Heart left ventricle (tissue), 16 donors: ENCODE results near the gene MROH2B. TPM values are rescaled to one million over a fixed set of nuclear protein-coding genes. Genes with fewer than 3 reads are reported as not detected.

Experiments used
- ATAC-seq, 4 donors: fragments of 200-7000 bp; cut with Tn5 transposase; one replicate each; pipeline ENCODE4 v1.9.1; 2020 to 2022; ENCODE audit warnings: moderate library complexity in 4 of 4, mild to moderate bottlenecking in 3 of 4, moderate number of reproducible peaks in 1 of 4
- DNase-seq, 5 donors: peaks; one replicate each; pipeline ENCODE4 v3.0.0-alpha.2; 2020
- H3K27ac ChIP-seq, 12 donors: fragments of 200-600 bp; sonication (generic) in 4 of 12; one replicate each; pipeline versions ENCODE4 v1.5.0 to v1.8.0; 2016 to 2022; ENCODE audit warnings: mild to moderate bottlenecking in 2 of 12
- H3K27me3 ChIP-seq, 9 donors: fragments of 200-600 bp; sonication (generic) in 2 of 9; one replicate each; pipeline versions ENCODE4 v1.5.1 to v1.8.0; 2016 to 2022; ENCODE audit warnings: mild to moderate bottlenecking in 3 of 9
- H3K36me3 ChIP-seq, 9 donors: fragments of 200-600 bp; sonication (generic) in 2 of 9; one replicate each; pipeline versions ENCODE4 v1.5.0 to v1.8.0; 2018 to 2022; ENCODE audit warnings: mild to moderate bottlenecking in 2 of 9
- H3K4me1 ChIP-seq, 12 donors: fragments of 200-600 bp; sonication (generic) in 4 of 12; one replicate each; pipeline versions ENCODE4 v1.5.0 to v1.8.0; 2016 to 2022; ENCODE audit warnings: mild to moderate bottlenecking in 3 of 12
- H3K4me3 ChIP-seq, 12 donors: fragments of 200-600 bp; sonication (generic) in 4 of 12; one replicate each; pipeline versions ENCODE4 v1.5.0 to v1.8.0; 2017 to 2022; ENCODE audit warnings: mild to moderate bottlenecking in 9 of 12, moderate library complexity in 4 of 12
- H3K9me3 ChIP-seq, 12 donors: fragments of 200-600 bp; sonication (generic) in 4 of 12; one replicate each; pipeline versions ENCODE4 v1.5.0 to v1.8.0; 2016 to 2022; ENCODE audit warnings: mild to moderate bottlenecking in 1 of 12
- CTCF ChIP-seq, 12 donors: fragments of 200-600 bp; sonication (generic) in 4 of 12; IDR thresholded peaks; one replicate each; pipeline versions ENCODE4 v1.5.0 to v1.8.0; 2018 to 2022; ENCODE audit warnings: antibody characterized with exemption in 12 of 12, mild to moderate bottlenecking in 5 of 12
- POLR2A ChIP-seq, 2 donors: fragments of 450-650 bp; IDR thresholded peaks; one replicate each; pipeline ENCODE4 v1.6.1; 2017; ENCODE audit warnings: antibody characterized with exemption in 2 of 2, mild to moderate bottlenecking in 2 of 2, moderate library complexity in 2 of 2
- WGBS, 4 donors: extraction: QIAGEN DNeasy Blood & Tissue Kit in 2 of 4; methylation state at CpG; one replicate each; pipeline versions ENCODE4 v1.1.5 to v1.1.7; 2013 to 2018; 5-methylcytosine and 5-hydroxymethylcytosine counted together
- intact Hi-C, 10 donors: fragments of 100-400 bp; cut with DNase I; formaldehyde crosslinking; loops; one replicate each; pipeline versions ENCODE4 v1.11.1 to v1.14.2; 2022
- polyA plus RNA-seq, 2 donors: library from polyadenylated mRNA; stranded (reverse); fragments of 200-250 nt; gene quantifications; one replicate each; pipeline ENCODE4 v1.2.3, GENCODE V29; 2013
- total RNA-seq, 9 donors: library from RNA; depleted of rRNA in 2 of 9; stranded (reverse); fragments of >200 nt in 2 of 9; fragmentation: NEBNext Ultra II Directional in 3 of 9; extraction: Animal tissue kit (Norgen Biotek cat#: 25700) in 3 of 9; gene quantifications; one replicate each; pipeline versions ENCODE4 v1.1.0 to v1.2.4, GENCODE V29; 2016 to 2023
- donor health status: ischemic (EF 13 %, LVEDD 7.1; RV severe dilation, severe dysfunction).
- donor health status: healthy with polysubstance abuse.
- donor health status: DM: no; HTN: yes; CAD: no.
- donor health status: DM: no; HTN: no; CAD: no.
- donor health status: ischemic (EF 25% LVEDD 6.9; RV normal size, moderate dysfunction).
- donor health status: ischemic (EF 25% LVEDD 5.7; RV mildly dilated, moderate dysfunction).
- donor health status: healthy.
- donor health status: DM: yes; HTN: yes; CAD: no.
- donor health status: ischemic (EF 35%, LVEDD 5.7; RV mildly dilated, moderate dysfunction).
- donor health status: nonischemic (EF 11% LVEDD 7.7; RV severe dilation, severe dysfunction).
- donor health status: DM: yes; HTN: yes; CAD: no.
- donor health status: PGD.
- donor health status: ischemic (EF 29% LVEDD 5.4; RV normal size, mild dysfunction).
- donor health status: nonischemic (EF 23%, LVEDD 6.1; RV moderate dilation, normal function).

The MROH2B gene
- total and polyA plus RNA-seq, 11 donors = not detected

DNA sequence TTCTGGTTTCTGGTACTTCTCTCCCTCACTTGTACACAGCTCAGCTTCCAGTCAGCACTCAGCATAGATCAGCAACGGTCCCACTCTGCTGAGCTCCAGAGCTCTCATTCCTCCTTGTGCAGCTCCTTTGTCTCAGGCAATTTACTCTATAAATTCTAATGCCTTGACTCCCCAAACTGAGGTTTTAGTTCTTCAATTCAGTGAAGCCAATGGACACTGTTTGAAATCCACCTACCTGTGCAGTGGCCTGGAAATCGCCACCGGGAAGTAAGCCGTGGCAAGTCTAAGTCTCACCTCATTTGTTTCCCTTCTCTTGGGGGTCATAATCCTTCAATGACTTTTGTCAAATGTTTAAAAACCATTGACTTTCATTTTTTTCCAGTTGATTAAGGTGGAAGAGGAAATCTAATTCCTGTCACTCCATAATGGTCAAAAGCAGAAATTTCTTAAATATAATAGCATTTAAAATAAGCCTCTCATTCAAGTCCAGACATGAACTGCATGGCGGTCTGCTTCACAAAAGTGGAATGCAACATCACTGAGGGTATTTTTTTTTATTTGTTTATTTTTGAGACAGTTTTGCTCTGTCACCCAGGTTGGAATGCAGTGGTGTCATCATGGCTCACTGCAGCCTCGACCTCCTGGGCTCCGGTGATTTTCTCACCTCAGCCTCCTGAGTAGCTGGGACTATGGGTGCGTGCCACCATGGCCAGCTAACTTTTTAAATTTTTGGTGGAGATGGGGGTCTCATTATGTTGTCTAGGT is 82.2 kb downstream of the MROH2B start:
- intact Hi-C loops = loop anchor here in 1 of 10 donors (10.0 kb wide), 1 partner anchor 74 kb away; no protein-coding TSS in a partner anchor
- ATAC-seq (no peak), DNase-seq (no peak)
- peak overlapping the region in 1 of 12 donors; percentile 79 for H3K27ac ChIP-seq
- peaks cover 0 to 25% (median 11%) of the 10 kb centered on the region in 12 donors for H3K4me1 ChIP-seq
- H3K27me3 ChIP-seq = no peaks in the 10 kb centered on the region
- no peaks in the 10 kb centered on the region for H3K36me3 ChIP-seq
- peaks cover 0 to 8% (median 0%) of the 10 kb centered on the region in 12 donors for H3K9me3 ChIP-seq
- WGBS, 4 donors = 94 to 96% (median 95%) methylated on average over 8 of the region's 8 CpGs
- TF ChIP-seq CTCF (IDR thresholded peaks at IDR 0.05) (no peak), POLR2A (IDR thresholded peaks at IDR 0.05) (no peak)
- no peak overlapping the region for H3K4me3 ChIP-seq

DNA sequence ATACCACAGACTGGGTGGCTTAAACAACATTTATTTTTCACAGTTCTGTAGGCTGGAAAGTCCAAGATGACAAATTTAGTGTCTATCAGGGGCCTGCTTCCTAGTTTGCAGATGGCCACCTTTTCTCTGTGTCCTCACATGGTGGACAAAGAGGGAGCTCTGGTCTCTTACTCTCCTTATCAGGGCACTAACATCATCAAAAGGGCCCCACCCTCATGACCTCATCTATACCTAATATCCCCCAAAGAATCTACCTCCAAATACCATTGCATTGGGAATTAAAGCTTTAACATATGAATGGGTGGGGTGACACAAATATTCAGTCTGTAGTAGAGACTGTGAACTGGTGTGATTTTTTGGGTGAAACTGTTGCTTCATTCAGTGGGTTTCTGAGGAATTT is 83.8 kb downstream of the MROH2B start:
- Histone ChIP-seq H3K4me3 (no peak overlapping the region), H3K27ac (no peak overlapping the region)

GRCh38 chr5:40986666-40987065 is 84.5 kb downstream of the MROH2B start:
- Histone ChIP-seq H3K4me3 (no peak overlapping the region), H3K9me3 (peaks cover 0 to 8% (median 0%) of the 10 kb centered on the region in 12 donors), H3K36me3 (peaks cover 0 to 8% (median 0%) of the 10 kb centered on the region in 9 donors), H3K27me3 (no peaks in the 10 kb centered on the region), H3K4me1 (peaks cover 0 to 18% (median 8%) of the 10 kb centered on the region in 12 donors), H3K27ac (no peak overlapping the region)
- intact Hi-C loops = loop anchor here in 1 of 10 donors (10.0 kb wide), 1 partner anchor 72 kb away; no protein-coding TSS in a partner anchor
- no peak for ATAC-seq
- DNase-seq = no peak
- WGBS, 4 donors = 80 to 88% (median 83%) methylated on average over 3 of the region's 3 CpGs
- TF ChIP-seq CTCF (IDR thresholded peaks at IDR 0.05) (no peak), POLR2A (IDR thresholded peaks at IDR 0.05) (no peak)

More for the DNA sequence above, 83.8 kb downstream of the MROH2B start:
- ATAC-seq (no peak), DNase-seq (no peak)
- intact Hi-C loops = loop anchor here in 1 of 10 donors (10.0 kb wide), 1 partner anchor 73 kb away; no protein-coding TSS in a partner anchor
- Histone ChIP-seq H3K27me3 (no peaks in the 10 kb centered on the region), H3K9me3 (peaks cover 0 to 8% (median 0%) of the 10 kb centered on the region in 12 donors), H3K36me3 (peaks cover 0 to 2% (median 0%) of the 10 kb centered on the region in 9 donors), H3K4me1 (peaks cover 0 to 25% (median 9%) of the 10 kb centered on the region in 12 donors)
- TF ChIP-seq POLR2A (IDR thresholded peaks at IDR 0.05) (no peak), CTCF (IDR thresholded peaks at IDR 0.05) (no peak)

GRCh38 chr5:40985501-40985900 is 85.6 kb downstream of the MROH2B start:
- Histone ChIP-seq H3K27ac (no peak overlapping the region), H3K4me3 (no peak overlapping the region), H3K9me3 (peaks cover 0 to 8% (median 0%) of the 10 kb centered on the region in 12 donors), H3K36me3 (peaks cover 0 to 16% (median 0%) of the 10 kb centered on the region in 9 donors), H3K4me1 (peaks cover 0 to 9% (median 4%) of the 10 kb centered on the region in 12 donors), H3K27me3 (no peaks in the 10 kb centered on the region)
- WGBS, 4 donors = 60 to 82% (median 73%) methylated on average over 4 of the region's 4 CpGs
- intact Hi-C loops = loop anchor here in 1 of 10 donors (10.0 kb wide), 1 partner anchor 71 kb away; no protein-coding TSS in a partner anchor
- ATAC-seq = no peak
- DNase-seq = no peak
- TF ChIP-seq POLR2A (IDR thresholded peaks at IDR 0.05) (no peak), CTCF (IDR thresholded peaks at IDR 0.05) (no peak)
